ENCODE measurements around the gene CISD2. TPM values are rescaled to one million over a fixed set of nuclear protein-coding genes. Genes with fewer than 3 reads are reported as not detected.

The CISD2 gene
- total RNA-seq, 4 donors from 2014 or later, result 5.5 to 12.0 (median 11.3) TPM

DNA sequence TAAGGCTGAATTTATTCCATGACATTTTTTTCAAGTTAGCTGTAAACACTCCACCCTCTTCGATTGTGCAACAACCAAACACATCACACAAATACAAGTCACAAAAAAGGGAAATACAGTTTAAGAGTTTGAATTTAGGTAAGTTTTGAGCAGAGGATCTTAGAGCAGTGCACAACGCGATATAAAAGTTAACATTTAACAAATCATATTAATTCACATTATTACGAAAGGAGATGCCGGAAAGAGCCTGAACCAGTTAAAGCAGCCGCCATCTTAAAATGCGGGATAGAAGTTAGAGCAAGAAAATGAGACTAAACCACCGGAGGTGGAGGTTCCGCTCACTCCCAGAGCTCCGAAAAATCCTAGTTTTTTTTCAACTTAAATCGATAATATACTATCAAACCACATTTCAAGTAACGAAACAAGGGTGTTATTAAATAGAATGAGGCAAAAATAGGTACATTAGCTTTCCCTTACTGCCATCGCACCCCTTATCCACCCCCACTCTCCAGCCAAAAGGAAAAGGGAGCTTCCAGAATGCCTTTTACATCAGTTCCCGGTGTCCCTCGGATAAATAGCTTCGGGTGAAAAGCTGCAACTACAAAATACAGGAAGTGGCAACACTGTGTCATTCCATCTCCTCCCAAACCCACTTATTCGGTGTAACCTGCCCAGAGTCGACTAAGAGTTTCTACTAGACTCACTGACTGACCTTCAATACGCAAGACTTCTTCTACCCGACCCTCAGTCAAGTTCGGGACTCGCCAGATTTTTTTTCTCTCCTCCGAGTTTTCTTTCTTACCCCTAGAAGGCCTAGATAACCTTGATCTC lies 43.3 kb upstream of the CISD2 start:
- DNase-seq (ENCODE audit: low spot score in 2 of 2), result peak; percentile 61 to 86
- peak overlapping the region; percentile 88 for H3K4me3 ChIP-seq (ENCODE audit: low read depth, poor library complexity, severe bottlenecking)
- intact Hi-C loops (cut with DNase I; ENCODE audit: low total_unique reads), result loop anchor here (5.0 kb wide), 1 partner anchor 323 kb away; the partner anchor contains the start of gene NFKB1
- no peak for TF ChIP-seq POLR2A (IDR thresholded peaks at IDR 0.05)
- TF ChIP-seq, protein P1, sequence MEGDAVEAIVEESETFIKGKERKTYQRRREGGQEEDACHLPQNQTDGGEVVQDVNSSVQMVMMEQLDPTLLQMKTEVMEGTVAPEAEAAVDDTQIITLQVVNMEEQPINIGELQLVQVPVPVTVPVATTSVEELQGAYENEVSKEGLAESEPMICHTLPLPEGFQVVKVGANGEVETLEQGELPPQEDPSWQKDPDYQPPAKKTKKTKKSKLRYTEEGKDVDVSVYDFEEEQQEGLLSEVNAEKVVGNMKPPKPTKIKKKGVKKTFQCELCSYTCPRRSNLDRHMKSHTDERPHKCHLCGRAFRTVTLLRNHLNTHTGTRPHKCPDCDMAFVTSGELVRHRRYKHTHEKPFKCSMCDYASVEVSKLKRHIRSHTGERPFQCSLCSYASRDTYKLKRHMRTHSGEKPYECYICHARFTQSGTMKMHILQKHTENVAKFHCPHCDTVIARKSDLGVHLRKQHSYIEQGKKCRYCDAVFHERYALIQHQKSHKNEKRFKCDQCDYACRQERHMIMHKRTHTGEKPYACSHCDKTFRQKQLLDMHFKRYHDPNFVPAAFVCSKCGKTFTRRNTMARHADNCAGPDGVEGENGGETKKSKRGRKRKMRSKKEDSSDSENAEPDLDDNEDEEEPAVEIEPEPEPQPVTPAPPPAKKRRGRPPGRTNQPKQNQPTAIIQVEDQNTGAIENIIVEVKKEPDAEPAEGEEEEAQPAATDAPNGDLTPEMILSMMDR (IDR thresholded peaks at IDR 0.05), result no peak
- 0 to 1% methylated on average over 23 of the region's 23 CpGs for WGBS, 2 donors

DNA sequence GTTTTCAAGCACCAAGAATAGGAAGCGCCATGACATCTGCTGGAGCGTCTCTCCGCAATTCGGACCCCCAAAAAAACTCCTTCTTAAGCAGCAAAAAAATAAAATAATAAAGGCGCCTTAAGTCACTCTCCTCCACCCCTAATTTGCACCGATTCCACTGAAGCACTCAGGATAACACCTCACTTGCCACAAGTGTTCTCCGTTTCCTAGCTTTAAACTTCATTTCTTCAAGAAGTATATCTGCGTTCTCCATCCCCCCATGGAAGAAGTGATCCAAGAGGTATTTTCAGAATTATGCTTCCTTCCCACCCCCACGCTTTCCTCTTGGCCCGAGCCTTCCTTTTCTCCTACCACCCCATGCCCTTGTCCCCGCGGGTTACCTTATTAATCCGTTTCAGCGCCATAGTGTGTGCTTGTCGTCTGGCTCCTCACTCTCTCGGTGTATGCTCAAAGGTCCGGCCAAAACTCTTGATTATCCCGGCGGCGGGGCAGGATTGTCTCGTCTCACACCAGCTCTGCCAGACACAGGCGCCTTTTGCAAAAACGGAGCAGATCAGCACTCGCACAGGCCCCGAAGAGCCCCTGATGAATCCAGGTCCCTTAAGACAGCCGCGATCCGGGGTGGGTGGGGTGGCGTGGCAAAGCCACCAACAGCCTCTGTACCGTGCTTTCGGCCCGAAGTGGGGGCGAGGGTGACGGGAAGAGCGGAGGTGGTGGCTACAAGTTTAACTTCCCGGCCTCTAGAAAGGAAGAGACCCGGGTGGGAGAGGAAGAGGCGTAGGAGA lies 42.5 kb upstream of the CISD2 start:
- TF ChIP-seq POLR2A (IDR thresholded peaks at IDR 0.05), result no peak
- TF ChIP-seq, protein P1 (IDR thresholded peaks at IDR 0.05), result no peak
- no peak for DNase-seq (ENCODE audit: low spot score in 2 of 2)
- 0 to 1% methylated on average over 37 to 38 of the region's 38 CpGs for WGBS, 2 donors
- intact Hi-C loops (cut with DNase I; ENCODE audit: low total_unique reads), result loop anchor here (5.0 kb wide), 1 partner anchor 324 kb away; the partner anchor contains the start of gene NFKB1
- peak overlapping the region; percentile 88 for H3K4me3 ChIP-seq (ENCODE audit: low read depth, poor library complexity, severe bottlenecking)

DNA sequence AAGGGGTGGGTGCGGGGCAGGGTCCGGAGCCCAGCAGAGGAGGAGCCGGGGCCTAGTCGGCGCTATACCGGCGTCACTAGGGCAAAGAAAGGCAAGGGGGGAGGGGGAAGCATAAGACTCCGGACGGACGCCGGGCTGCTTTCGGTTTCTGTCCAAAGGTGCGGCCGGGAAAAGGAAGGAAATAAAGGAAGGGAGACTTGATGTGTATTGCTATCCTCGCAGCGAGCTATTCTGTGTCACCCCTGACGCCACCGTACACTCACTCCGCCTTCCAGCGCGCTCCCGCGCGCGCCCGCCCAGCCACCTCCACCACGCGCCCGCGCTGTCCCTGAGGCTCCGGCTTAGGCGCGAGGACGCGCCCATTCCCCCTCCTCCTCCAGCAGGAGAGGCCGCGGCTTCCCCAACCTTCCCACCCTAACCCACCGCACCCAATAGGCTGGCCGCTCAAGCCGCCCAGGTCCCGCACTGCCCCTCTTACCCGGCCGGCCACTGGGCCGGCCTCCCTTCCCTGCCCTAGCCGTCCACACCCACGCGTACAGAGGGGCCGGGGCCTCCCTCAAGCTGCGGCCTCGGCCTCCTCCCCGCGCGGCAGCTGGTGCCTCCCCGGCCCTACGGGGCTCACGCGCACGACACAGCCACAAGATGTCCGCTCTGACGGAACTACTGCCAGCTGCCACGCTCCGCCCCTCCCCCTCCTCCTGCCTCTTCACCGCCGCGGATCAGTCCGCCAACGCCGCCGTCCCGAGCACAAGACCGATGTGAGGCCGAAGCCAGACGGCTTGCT lies 41.7 kb upstream of the CISD2 start, which contains the start of gene UBE2D3:
TSS of gene UBE2D3 (minus strand) at position 662 of the 784 bp plus-strand sequence. CDS start 1,043 bp downstream, outside the sequence.
- H3K4me3 ChIP-seq (ENCODE audit: low read depth, poor library complexity, severe bottlenecking), result peak within 1 kb of the TSS; percentile 88
- TF ChIP-seq POLR2A (IDR thresholded peaks at IDR 0.05), result peak in 1 of 2 donors; percentile 88
- TF ChIP-seq, protein P1 (IDR thresholded peaks at IDR 0.05), result no peak
- WGBS, 2 donors, result 0 to 1% methylated on average over 50 to 61 of the region's 73 CpGs
- peak; percentile 93 to 99 for DNase-seq (ENCODE audit: low spot score in 2 of 2)
- intact Hi-C loops (cut with DNase I; ENCODE audit: low total_unique reads), result loop anchor here (5.0 kb wide), 1 partner anchor 325 kb away; the partner anchor contains the start of gene NFKB1

DNA sequence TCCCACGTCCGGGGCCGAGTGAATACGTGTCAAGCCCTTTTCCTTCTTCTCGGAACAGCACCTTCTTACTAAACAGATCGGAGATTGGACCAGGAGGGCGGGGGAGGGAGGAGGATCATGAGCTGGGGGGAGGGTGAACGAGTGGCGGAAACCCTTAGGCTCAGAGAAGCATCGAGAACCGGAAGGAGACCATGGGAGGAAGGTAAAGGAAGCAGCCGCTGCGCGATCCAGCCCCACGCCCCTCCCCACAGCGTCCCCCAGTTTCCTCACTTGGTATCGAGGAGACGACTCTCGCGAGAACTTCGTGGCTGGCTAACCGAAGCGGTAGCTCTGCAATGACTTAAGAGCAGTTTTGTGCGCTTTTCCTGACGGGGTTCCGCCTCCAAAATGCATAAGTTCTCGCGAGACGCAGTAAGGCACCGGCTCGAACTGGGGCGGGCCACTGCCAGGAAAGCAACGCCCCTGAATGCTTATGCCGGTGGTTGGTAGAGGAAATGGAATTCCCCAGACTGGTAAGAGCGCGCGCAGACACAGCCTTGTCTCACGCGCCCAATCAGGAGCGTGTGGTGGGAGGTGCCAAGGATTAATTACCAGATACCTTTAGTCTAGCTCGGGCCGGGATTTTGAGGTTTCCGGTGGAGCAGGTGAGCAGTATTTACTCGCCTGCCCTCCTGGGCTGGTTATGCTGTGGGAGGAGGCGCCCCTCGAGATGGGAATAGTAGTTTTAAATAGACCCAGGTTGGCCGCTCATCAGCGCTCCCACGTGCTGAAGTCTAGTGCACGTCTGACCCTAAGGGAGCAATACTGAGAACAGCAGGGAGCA lies 40.9 kb upstream of the CISD2 start:
- DNase-seq (ENCODE audit: low spot score in 2 of 2), result peak; percentile 100
- WGBS, 2 donors, result 0 to 1% methylated on average over 41 to 48 of the region's 50 CpGs
- peak overlapping the region; percentile 88 for H3K4me3 ChIP-seq (ENCODE audit: low read depth, poor library complexity, severe bottlenecking)
- TF ChIP-seq, protein P1 (IDR thresholded peaks at IDR 0.05), result no peak
- no peak for TF ChIP-seq POLR2A (IDR thresholded peaks at IDR 0.05)
- intact Hi-C loops (cut with DNase I; ENCODE audit: low total_unique reads), result loop anchor here (2.0 to 5.0 kb wide), 2 partner anchors 41 to 326 kb away; partner anchors contain the start of genes CISD2 and NFKB1

Data from lower leg skin (tissue), 4 donors.